Neural cell (in vitro differentiated cells): Measurements from ENCODE around the gene VMP1. TPM values are rescaled to one million over a fixed set of nuclear protein-coding genes. Genes with fewer than 3 reads are reported as not detected.

ENCODE experiments used
- H2AFZ ChIP-seq: fragments of 200-600, 300-800 bp; sonication (generic), shearing (Covaris generic); 2 replicates; pipeline ENCODE4 v1.6.0; 2014; ENCODE audit warnings: low read depth, mild to moderate bottlenecking, antibody characterized with exemption, low read length, moderate library complexity
- H3F3A ChIP-seq: fragments of 200-600 bp; shearing (Covaris generic); 2 replicates; pipeline ENCODE4 v1.6.1; 2016; ENCODE audit warnings: mild to moderate bottlenecking, moderate library complexity, mixed read lengths, antibody characterized with exemption, low read length; ENCODE audit not compliant: insufficient read depth, poor library complexity, severe bottlenecking
- H3K27ac ChIP-seq: fragments of 200-600, 300-800 bp; sonication (generic), shearing (Covaris generic); 2 replicates; pipeline ENCODE4 v1.5.1; 2014; ENCODE audit warnings: mild to moderate bottlenecking, low read length, moderate library complexity
- H3K27me3 ChIP-seq: fragments of 300-800, 200-600 bp; sonication (generic), shearing (Covaris generic); 2 replicates; pipeline ENCODE4 v1.6.0; 2014; ENCODE audit warnings: mild to moderate bottlenecking, low read depth, low read length, moderate library complexity; ENCODE audit not compliant: insufficient read depth
- H3K36me3 ChIP-seq: fragments of 300-800, 200-600 bp; sonication (generic), shearing (Covaris generic); 2 replicates; pipeline ENCODE4 v1.5.1; 2014; ENCODE audit warnings: mild to moderate bottlenecking, antibody characterized with exemption, low read length, moderate library complexity; ENCODE audit not compliant: insufficient read depth
- H3K4me2 ChIP-seq: fragments of 300-800, 200-600 bp; sonication (generic), shearing (Covaris generic); 2 replicates; pipeline ENCODE4 v1.6.0; 2014; ENCODE audit warnings: mild to moderate bottlenecking, low read length
- H3K4me3 ChIP-seq: fragments of 300-800, 200-600 bp; sonication (generic), shearing (Covaris generic); 2 replicates; pipeline ENCODE4 v1.5.1; 2014; ENCODE audit warnings: mild to moderate bottlenecking, low read length, moderate library complexity
- H3K79me2 ChIP-seq: fragments of 200-600 bp; shearing (Covaris generic); replicated peaks from 2 replicates; pipeline ENCODE4 v1.6.0; 2014; ENCODE audit warnings: mild to moderate bottlenecking, low read length, moderate library complexity; ENCODE audit not compliant: insufficient read depth
- H3K9ac ChIP-seq: fragments of 300-800, 200-600 bp; sonication (generic), shearing (Covaris generic); 2 replicates; pipeline ENCODE4 v1.6.1; 2016; ENCODE audit warnings: mild to moderate bottlenecking, low read length, mixed read lengths
- H3K9me2 ChIP-seq: fragments of 200-600 bp; shearing (Covaris generic); 2 replicates; pipeline ENCODE4 v1.6.1; 2016; ENCODE audit warnings: mild to moderate bottlenecking, low read length, mixed read lengths; ENCODE audit not compliant: insufficient read depth
- H3K9me3 ChIP-seq: fragments of 200-600, 300-800 bp; sonication (generic), shearing (Covaris generic); 2 replicates; pipeline ENCODE4 v1.6.1; 2016; ENCODE audit warnings: mild to moderate bottlenecking, mixed run types, low read length, moderate library complexity, mixed read lengths
- H4K20me1 ChIP-seq: fragments of 200-600 bp; shearing (Covaris generic); 2 replicates; pipeline ENCODE4 v1.6.1; 2016; ENCODE audit warnings: mild to moderate bottlenecking, mixed run types; ENCODE audit not compliant: insufficient read depth
- CTCF ChIP-seq: fragments of 450-650 bp; IDR thresholded peaks from 2 replicates; pipeline ENCODE4 v1.5.1; 2014; ENCODE audit warnings: antibody characterized with exemption, mild to moderate bottlenecking, moderate library complexity; ENCODE audit not compliant: poor library complexity, severe bottlenecking
- EP300 ChIP-seq: fragments of 450-650 bp; conservative IDR thresholded peaks from 2 replicates; pipeline ENCODE4 v1.6.1; 2014; ENCODE audit warnings: antibody characterized with exemption, mild to moderate bottlenecking, moderate library complexity; ENCODE audit not compliant: poor library complexity, severe bottlenecking
- EZH2 ChIP-seq: fragments of 200-600, 300-800 bp; shearing (Covaris generic), sonication (generic); IDR thresholded peaks from 2 replicates; pipeline ENCODE4 v1.6.1; 2014; ENCODE audit warnings: antibody characterized with exemption, low read length, borderline replicate concordance, mild to moderate bottlenecking; ENCODE audit not compliant: insufficient read depth, poor library complexity, severe bottlenecking
- RAD21 ChIP-seq: fragments of 450-650 bp; conservative IDR thresholded peaks from 2 replicates; pipeline ENCODE4 v1.6.1; 2014; ENCODE audit warnings: antibody characterized with exemption, mild to moderate bottlenecking, moderate library complexity
- REST ChIP-seq: IDR thresholded peaks from 2 replicates; pipeline ENCODE4 v1.6.1; 2012; ENCODE audit warnings: borderline replicate concordance
- SMC3 ChIP-seq: fragments of 450-650 bp; conservative IDR thresholded peaks from 2 replicates; pipeline ENCODE4 v1.6.1; 2014; ENCODE audit warnings: antibody characterized with exemption, mild to moderate bottlenecking, moderate library complexity; ENCODE audit not compliant: poor library complexity
- TAF1 ChIP-seq: IDR thresholded peaks from 2 replicates; pipeline ENCODE4 v1.6.1; 2012; ENCODE audit warnings: low read depth
- polyA plus RNA-seq: library from polyadenylated mRNA; depleted of rRNA; stranded (reverse); fragments of >200 nt; gene quantifications from 2 replicates; pipeline ENCODE4 v1.2.3, GENCODE V29; 2014

VMP1 gene
- polyA plus RNA-seq, 1 donor from 2014 or later: 75.9 TPM

GRCh38 chr17:59699218-59699617, 8.2 kb upstream of the VMP1 start:
- Histone ChIP-seq H3K36me3 (peaks cover 11% of the 10 kb centered on the region), H3K79me2 (peaks cover 18% of the 10 kb centered on the region), H3K9me2 (no peaks in the 10 kb centered on the region), H2AFZ (no peak overlapping the region), H3F3A (no peaks in the 10 kb centered on the region), H3K4me3 (no peak overlapping the region), H3K4me2 (no peak overlapping the region), H3K9me3 (no peaks in the 10 kb centered on the region), H3K27me3 (no peaks in the 10 kb centered on the region), H3K9ac (no peak overlapping the region), H3K27ac (no peak overlapping the region), H4K20me1 (no peaks in the 10 kb centered on the region)
- TF ChIP-seq EZH2: no peak
- no peak for TF ChIP-seq EP300

GRCh38 chr17:59699786-59700185, 7.7 kb upstream of the VMP1 start:
- no peak overlapping the region for H3K27ac ChIP-seq
- H3K36me3 ChIP-seq: peaks cover 11% of the 10 kb centered on the region
- no peak overlapping the region for H3K9ac ChIP-seq
- TF ChIP-seq SMC3 (no peak), CTCF (no peak), RAD21 (no peak), REST (no peak)
- no peaks in the 10 kb centered on the region for H4K20me1 ChIP-seq
- H3K9me3 ChIP-seq: no peaks in the 10 kb centered on the region
- H3K27me3 ChIP-seq: no peaks in the 10 kb centered on the region
- no peak overlapping the region for H2AFZ ChIP-seq
- H3K4me2 ChIP-seq: no peak overlapping the region
- H3K4me3 ChIP-seq: no peak overlapping the region
- no peaks in the 10 kb centered on the region for H3K9me2 ChIP-seq
- peaks cover 22% of the 10 kb centered on the region for H3K79me2 ChIP-seq
- H3F3A ChIP-seq: no peaks in the 10 kb centered on the region

- H3K36me3 ChIP-seq: peaks cover 3% of the 10 kb centered on the region
- H3K9ac ChIP-seq: no peak overlapping the region
- H3K79me2 ChIP-seq: peaks cover 38% of the 10 kb centered on the region
- H4K20me1 ChIP-seq: no peaks in the 10 kb centered on the region
- no peaks in the 10 kb centered on the region for H3K9me2 ChIP-seq
- no peak overlapping the region for H3K27ac ChIP-seq
- no peaks in the 10 kb centered on the region for H3K27me3 ChIP-seq
- H3K9me3 ChIP-seq: no peaks in the 10 kb centered on the region
- no peak overlapping the region for H3K4me2 ChIP-seq
- H2AFZ ChIP-seq: no peak overlapping the region
- no peaks in the 10 kb centered on the region for H3F3A ChIP-seq
- TF ChIP-seq TAF1: no peak
- no peak for TF ChIP-seq REST
- H3K4me3 ChIP-seq: no peak overlapping the region
These were observed 5.2 kb upstream of the VMP1 start for GRCh38 chr17:59702304-59702703.
